Measurements from ENCODE around the gene HEXIM2.
A peak's percentile ranks its signal among the peaks of the same experiment; 100 is the strongest.

Gene HEXIM2, protein sequence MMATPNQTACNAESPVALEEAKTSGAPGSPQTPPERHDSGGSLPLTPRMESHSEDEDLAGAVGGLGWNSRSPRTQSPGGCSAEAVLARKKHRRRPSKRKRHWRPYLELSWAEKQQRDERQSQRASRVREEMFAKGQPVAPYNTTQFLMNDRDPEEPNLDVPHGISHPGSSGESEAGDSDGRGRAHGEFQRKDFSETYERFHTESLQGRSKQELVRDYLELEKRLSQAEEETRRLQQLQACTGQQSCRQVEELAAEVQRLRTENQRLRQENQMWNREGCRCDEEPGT
- long read RNA-seq, transcript HEXIM2-204 (4 exons, 796 nt) = minor isoform, 12 of 72 reads
- long read RNA-seq, transcript HEXIM2-206 (3 exons, 1,176 nt) = minor isoform, 11 of 72 reads
- long read RNA-seq, transcript HEXIM2-207 (3 exons, 1,246 nt) = major isoform, 23 of 72 reads
- long read RNA-seq, partial matches to known transcripts = 12 of 72 reads
- long read RNA-seq, other reads (novel, unspliced or antisense) = 12 of 72 reads

GRCh38 chr17:45161288-45162024 is at the start of gene HEXIM2:
TSS of gene HEXIM2 (plus strand) at chr17:45161875. CDS start at chr17:45162794, 919 bp downstream.
- DNase-seq (ENCODE audit: low read depth in 1 of 2, low spot score in 1 of 2) = peak; percentile 99 to 100
- Histone ChIP-seq H3K4me3 (replicated peaks; ENCODE audit: insufficient read depth, low read length) (peak within 1 kb of the TSS; percentile 72), H3K27me3 (ENCODE audit: insufficient read depth, poor library complexity, severe bottlenecking) (no peaks in the 10 kb centered on the region), H3K27ac (replicated peaks) (peak within 1 kb of the TSS; percentile 100)
- no peak for TF ChIP-seq GABPA (IDR thresholded peaks at IDR 0.05; ENCODE audit: low read depth)
- TF ChIP-seq CTCF (IDR thresholded peaks at IDR 0.05; ENCODE audit: insufficient read depth, low read length) = no peak
- peak; percentile 22; the same call in 1 of the 2 replicates for TF ChIP-seq SPI1 (IDR thresholded peaks at IDR 0.05; ENCODE audit: borderline replicate concordance, low read depth)
- TF ChIP-seq, protein P1, sequence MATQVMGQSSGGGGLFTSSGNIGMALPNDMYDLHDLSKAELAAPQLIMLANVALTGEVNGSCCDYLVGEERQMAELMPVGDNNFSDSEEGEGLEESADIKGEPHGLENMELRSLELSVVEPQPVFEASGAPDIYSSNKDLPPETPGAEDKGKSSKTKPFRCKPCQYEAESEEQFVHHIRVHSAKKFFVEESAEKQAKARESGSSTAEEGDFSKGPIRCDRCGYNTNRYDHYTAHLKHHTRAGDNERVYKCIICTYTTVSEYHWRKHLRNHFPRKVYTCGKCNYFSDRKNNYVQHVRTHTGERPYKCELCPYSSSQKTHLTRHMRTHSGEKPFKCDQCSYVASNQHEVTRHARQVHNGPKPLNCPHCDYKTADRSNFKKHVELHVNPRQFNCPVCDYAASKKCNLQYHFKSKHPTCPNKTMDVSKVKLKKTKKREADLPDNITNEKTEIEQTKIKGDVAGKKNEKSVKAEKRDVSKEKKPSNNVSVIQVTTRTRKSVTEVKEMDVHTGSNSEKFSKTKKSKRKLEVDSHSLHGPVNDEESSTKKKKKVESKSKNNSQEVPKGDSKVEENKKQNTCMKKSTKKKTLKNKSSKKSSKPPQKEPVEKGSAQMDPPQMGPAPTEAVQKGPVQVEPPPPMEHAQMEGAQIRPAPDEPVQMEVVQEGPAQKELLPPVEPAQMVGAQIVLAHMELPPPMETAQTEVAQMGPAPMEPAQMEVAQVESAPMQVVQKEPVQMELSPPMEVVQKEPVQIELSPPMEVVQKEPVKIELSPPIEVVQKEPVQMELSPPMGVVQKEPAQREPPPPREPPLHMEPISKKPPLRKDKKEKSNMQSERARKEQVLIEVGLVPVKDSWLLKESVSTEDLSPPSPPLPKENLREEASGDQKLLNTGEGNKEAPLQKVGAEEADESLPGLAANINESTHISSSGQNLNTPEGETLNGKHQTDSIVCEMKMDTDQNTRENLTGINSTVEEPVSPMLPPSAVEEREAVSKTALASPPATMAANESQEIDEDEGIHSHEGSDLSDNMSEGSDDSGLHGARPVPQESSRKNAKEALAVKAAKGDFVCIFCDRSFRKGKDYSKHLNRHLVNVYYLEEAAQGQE (IDR thresholded peaks at IDR 0.05; ENCODE audit: insufficient replicate concordance, low read depth) = no peak
- peak; percentile 93 for TF ChIP-seq POLR2AphosphoS5 (IDR thresholded peaks at IDR 0.05; ENCODE audit: low read depth)

- Histone ChIP-seq H3K27ac (replicated peaks) (no peak overlapping the region), H3K27me3 (ENCODE audit: insufficient read depth, poor library complexity, severe bottlenecking) (no peaks in the 10 kb centered on the region), H3K4me3 (replicated peaks; ENCODE audit: insufficient read depth, low read length) (no peak overlapping the region)
- TF ChIP-seq, protein P1 (IDR thresholded peaks at IDR 0.05; ENCODE audit: insufficient replicate concordance, low read depth) = no peak
- TF ChIP-seq SPI1 (IDR thresholded peaks at IDR 0.05; ENCODE audit: borderline replicate concordance, low read depth) (no peak), CTCF (IDR thresholded peaks at IDR 0.05; ENCODE audit: insufficient read depth, low read length) (no peak), GABPA (IDR thresholded peaks at IDR 0.05; ENCODE audit: low read depth) (no peak), POLR2AphosphoS5 (IDR thresholded peaks at IDR 0.05; ENCODE audit: low read depth) (no peak)
- no peak for DNase-seq (ENCODE audit: low read depth in 1 of 2, low spot score in 1 of 2)
Measured at GRCh38 chr17:45112559-45113423, 48.9 kb upstream of the HEXIM2 start.

- no peaks in the 10 kb centered on the region for H3K27me3 ChIP-seq (ENCODE audit: insufficient read depth, poor library complexity, severe bottlenecking)
- TF ChIP-seq GABPA (IDR thresholded peaks at IDR 0.05; ENCODE audit: low read depth) (no peak), CTCF (IDR thresholded peaks at IDR 0.05; ENCODE audit: insufficient read depth, low read length) (no peak), SPI1 (IDR thresholded peaks at IDR 0.05; ENCODE audit: borderline replicate concordance, low read depth) (no peak), POLR2AphosphoS5 (IDR thresholded peaks at IDR 0.05; ENCODE audit: low read depth) (no peak)
- TF ChIP-seq, protein P1 (IDR thresholded peaks at IDR 0.05; ENCODE audit: insufficient replicate concordance, low read depth) = no peak
- no peak for DNase-seq (ENCODE audit: low read depth in 1 of 2, low spot score in 1 of 2)
- no peak overlapping the region for H3K4me3 ChIP-seq (replicated peaks; ENCODE audit: insufficient read depth, low read length)
- H3K27ac ChIP-seq (replicated peaks) = no peak overlapping the region
Measured at GRCh38 chr17:45113424-45113754, 48.3 kb upstream of the HEXIM2 start.
